Measurements from ENCODE around the gene PEAK1. TPM values are rescaled to one million over a fixed set of nuclear protein-coding genes. Genes with fewer than 3 reads are reported as not detected.

The PEAK1 gene
- total and polyA plus RNA-seq, 2 experiments from 2014 or later = 7.8 to 34.1 TPM

GRCh38 chr15:77195586-77195985, 224.3 kb downstream of the PEAK1 start:
- H3K27ac Mint-ChIP-seq = no peak overlapping the region
- Histone ChIP-seq H3K4me1 (ENCODE audit: insufficient read depth) (no peaks in the 10 kb centered on the region), H3K9me2 (ENCODE audit: insufficient read depth) (no peaks in the 10 kb centered on the region), H3K4me3 (no peak overlapping the region), H3K27me3 (ENCODE audit: insufficient read depth) (no peaks in the 10 kb centered on the region), H3K36me3 (ENCODE audit: insufficient read depth) (no peaks in the 10 kb centered on the region), H3K27ac (ENCODE audit: low read depth) (no peak overlapping the region), H2AFZ (no peak overlapping the region), H4K20me1 (replicated peaks; ENCODE audit: insufficient read depth) (no peaks in the 10 kb centered on the region), H3K79me2 (replicated peaks; ENCODE audit: insufficient read depth) (no peaks in the 10 kb centered on the region), H3F3A (replicated peaks; ENCODE audit: low read depth) (no peaks in the 10 kb centered on the region), H3K4me2 (no peak overlapping the region)
- DNase-seq (ENCODE audit: low spot score) (no peak), ATAC-seq (no peak)
- H3K9me3 Mint-ChIP-seq = no peaks in the 10 kb centered on the region
- peaks cover 3% of the 10 kb centered on the region; the same call in 1 of the 3 replicates for H3K4me1 Mint-ChIP-seq
- peaks cover 2% of the 10 kb centered on the region for H3K27me3 Mint-ChIP-seq (ENCODE audit: insufficient read depth, low read depth, poor library complexity)
- TF ChIP-seq ZNF114 (CRISPR knock-in tag; IDR thresholded peaks at IDR 0.05) = no peak
- no peak for TF ChIP-seq EZH2 (IDR thresholded peaks at IDR 0.05; ENCODE audit: low read depth, unreplicated experiment)
- no peak for TF ChIP-seq NANOG (IDR thresholded peaks at IDR 0.05; ENCODE audit: borderline replicate concordance)
- TF ChIP-seq CTCF (conservative IDR thresholded peaks at IDR 0.05; ENCODE audit: low read depth in 2 of 2) = no peak
- no peak for TF ChIP-seq REST (IDR thresholded peaks at IDR 0.05; ENCODE audit: unreplicated experiment)
- no peak for TF ChIP-seq EZH2phosphoT487 (IDR thresholded peaks at IDR 0.05; ENCODE audit: unreplicated experiment)
- TF ChIP-seq ETS1 (IDR thresholded peaks at IDR 0.05) = no peak
- TF ChIP-seq ZNF462 (CRISPR knock-in tag; IDR thresholded peaks at IDR 0.05) = no peak
- no peak for TF ChIP-seq CREB1 (CRISPR knock-in tag; IDR thresholded peaks at IDR 0.05; ENCODE audit: low read depth)
- TF ChIP-seq STAT1 (IDR thresholded peaks at IDR 0.05; ENCODE audit: unreplicated experiment) = no peak
- no peak for TF ChIP-seq ZNF331 (CRISPR knock-in tag; IDR thresholded peaks at IDR 0.05; ENCODE audit: low read depth)
- TF ChIP-seq POLR2AphosphoS5 (IDR thresholded peaks at IDR 0.05; ENCODE audit: low read depth) = no peak
- no peak for TF ChIP-seq JUNB (IDR thresholded peaks at IDR 0.05; ENCODE audit: unreplicated experiment)
- H3K4me3 Mint-ChIP-seq = no peak overlapping the region
- 0 out of 3 replicates have a peak, but pooled peaks cover 2% of the 10 kb centered on the region for H3K36me3 Mint-ChIP-seq (ENCODE audit: low read depth)
